ENCODE results near the gene ORMDL2.

The ORMDL2 gene

DNA sequence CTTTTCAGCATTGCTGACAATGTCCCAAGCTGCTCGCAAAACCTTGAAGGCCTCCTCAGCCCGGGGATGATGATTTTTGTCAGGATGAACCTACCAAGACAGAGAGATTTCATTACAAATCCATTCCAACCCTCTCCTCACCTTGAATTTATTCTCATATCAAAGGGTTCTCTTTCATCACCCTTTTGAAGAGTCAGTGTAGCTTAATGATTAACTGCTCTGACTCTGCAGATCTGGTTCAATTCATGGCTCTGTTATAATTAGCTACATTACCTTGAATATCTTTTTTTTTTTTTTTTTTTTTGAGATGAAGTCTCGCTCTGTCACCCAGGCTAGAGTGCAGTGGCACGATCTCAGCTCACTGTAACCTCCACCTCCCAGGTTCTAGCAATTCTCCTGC lies 5.6 kb downstream of the ORMDL2 start:
- Histone ChIP-seq H3K4me1 (ENCODE audit: control insufficient read depth in 2 of 2, insufficient read depth in 1 of 2, low read depth in 1 of 2, low read length in 2 of 2) (peaks cover 3 to 12% of the 10 kb centered on the region in 2 donors), H3K14ac (ENCODE audit: low read length) (no peak overlapping the region)
- no peak for DNase-seq (ENCODE audit: low spot score)

DNA sequence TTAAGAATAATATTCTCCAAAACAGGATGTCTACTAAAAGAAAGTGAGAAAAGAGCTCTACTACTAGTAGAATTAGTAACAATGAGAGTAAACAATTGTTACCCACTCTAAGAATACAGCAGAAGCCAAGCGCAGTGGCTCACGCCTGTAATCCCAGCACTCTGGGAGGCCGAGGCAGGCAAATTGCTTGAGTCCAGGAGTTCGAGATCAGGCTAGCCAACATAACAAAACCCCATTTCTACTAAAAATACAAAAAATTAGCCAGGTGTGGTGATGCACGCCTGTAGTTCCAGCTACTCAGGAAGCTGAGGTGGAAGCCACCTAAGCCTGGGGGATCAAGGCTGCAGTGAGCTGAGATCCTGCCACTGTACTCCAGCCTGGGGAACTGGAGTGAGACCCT lies 6.9 kb downstream of the ORMDL2 start:
- H4K91ac ChIP-seq (ENCODE audit: low read depth, low read length, poor library complexity) = no peak overlapping the region
- H3K9ac ChIP-seq (ENCODE audit: low read depth, low read length, poor library complexity) = no peak overlapping the region
- no peak overlapping the region for H3K4me3 ChIP-seq (ENCODE audit: low read length in 2 of 2)
- H3K4me2 ChIP-seq (ENCODE audit: insufficient read depth, low read length, poor library complexity, severe bottlenecking) = no peak overlapping the region
- peaks cover 5% of the 10 kb centered on the region for H3K79me1 ChIP-seq (ENCODE audit: low read depth, low read length)
- H3K27ac ChIP-seq (replicated peaks; ENCODE audit: low read length) = no peak overlapping the region
- H3K14ac ChIP-seq (ENCODE audit: low read length) = no peak overlapping the region
- H3K4me1 ChIP-seq (ENCODE audit: control insufficient read depth in 2 of 2, insufficient read depth in 1 of 2, low read depth in 1 of 2, low read length in 2 of 2) = peaks cover 3 to 9% of the 10 kb centered on the region in 2 donors
- H3K23ac ChIP-seq (ENCODE audit: low read depth, low read length, poor library complexity) = no peak overlapping the region
- H2BK12ac ChIP-seq (ENCODE audit: low read length) = no peak overlapping the region
- H2BK15ac ChIP-seq (ENCODE audit: low read length) = no peak overlapping the region
- no peak overlapping the region for H2BK5ac ChIP-seq (ENCODE audit: low read length)
- no peak overlapping the region for H3K18ac ChIP-seq (ENCODE audit: low read length)
- no peak overlapping the region for H2AFZ ChIP-seq (ENCODE audit: low read length)
- H3K36me3 ChIP-seq (replicated peaks in 1 of 2; ENCODE audit: control insufficient read depth in 2 of 2, insufficient read depth in 2 of 2, low read length in 2 of 2) = peaks cover 26 to 81% of the 10 kb centered on the region in 2 donors
- no peak overlapping the region for H2BK120ac ChIP-seq (ENCODE audit: low read depth, low read length)
- WGBS, 2 donors (ENCODE audit: extremely low coverage in 2 of 2, insufficient read length in 2 of 2, insufficient replicate concordance in 1 of 2) = no CpG with 5 or more reads among the region's 5 CpGs
- H3K27me3 ChIP-seq (ENCODE audit: control insufficient read depth in 3 of 3, insufficient read depth in 3 of 3, low read depth in 1 of 3, low read length in 3 of 3) = no peaks in the 10 kb centered on the region
- H2AK5ac ChIP-seq (ENCODE audit: low read depth, low read length) = no peak overlapping the region
- DNase-seq (ENCODE audit: low spot score) = no peak
- H3K4ac ChIP-seq (ENCODE audit: low read length) = no peak overlapping the region
- no peaks in the 10 kb centered on the region for H3K9me3 ChIP-seq (replicated peaks in 1 of 2; ENCODE audit: control insufficient read depth in 2 of 2, insufficient read depth in 1 of 2, low read depth in 1 of 2, low read length in 2 of 2)
- H4K8ac ChIP-seq (ENCODE audit: low read depth, low read length) = no peak overlapping the region

More for the DNA sequence above, 5.6 kb downstream of the ORMDL2 start:
- Histone ChIP-seq H4K91ac (ENCODE audit: low read depth, low read length, poor library complexity) (no peak overlapping the region), H3K23ac (ENCODE audit: low read depth, low read length, poor library complexity) (no peak overlapping the region), H2BK5ac (ENCODE audit: low read length) (no peak overlapping the region), H2AFZ (ENCODE audit: low read length) (no peak overlapping the region), H3K9me3 (replicated peaks in 1 of 2; ENCODE audit: control insufficient read depth in 2 of 2, insufficient read depth in 1 of 2, low read depth in 1 of 2, low read length in 2 of 2) (no peaks in the 10 kb centered on the region), H2BK120ac (ENCODE audit: low read depth, low read length) (no peak overlapping the region), H3K79me1 (ENCODE audit: low read depth, low read length) (peaks cover 7% of the 10 kb centered on the region), H3K36me3 (replicated peaks in 1 of 2; ENCODE audit: control insufficient read depth in 2 of 2, insufficient read depth in 2 of 2, low read length in 2 of 2) (peaks cover 30 to 93% of the 10 kb centered on the region in 2 donors), H3K4ac (ENCODE audit: low read length) (no peak overlapping the region), H3K18ac (ENCODE audit: low read length) (no peak overlapping the region), H2BK15ac (ENCODE audit: low read length) (no peak overlapping the region), H3K9ac (ENCODE audit: low read depth, low read length, poor library complexity) (no peak overlapping the region), H3K4me2 (ENCODE audit: insufficient read depth, low read length, poor library complexity, severe bottlenecking) (no peak overlapping the region), H3K27ac (replicated peaks; ENCODE audit: low read length) (no peak overlapping the region), H2AK5ac (ENCODE audit: low read depth, low read length) (no peak overlapping the region), H3K27me3 (ENCODE audit: control insufficient read depth in 3 of 3, insufficient read depth in 3 of 3, low read depth in 1 of 3, low read length in 3 of 3) (no peaks in the 10 kb centered on the region), H4K8ac (ENCODE audit: low read depth, low read length) (no peak overlapping the region), H2BK12ac (ENCODE audit: low read length) (no peak overlapping the region), H3K4me3 (ENCODE audit: low read length in 2 of 2) (no peak overlapping the region)
- WGBS, 2 donors (ENCODE audit: extremely low coverage in 2 of 2, insufficient read length in 2 of 2, insufficient replicate concordance in 1 of 2) = no CpG with 5 or more reads among the region's 4 CpGs

DNA sequence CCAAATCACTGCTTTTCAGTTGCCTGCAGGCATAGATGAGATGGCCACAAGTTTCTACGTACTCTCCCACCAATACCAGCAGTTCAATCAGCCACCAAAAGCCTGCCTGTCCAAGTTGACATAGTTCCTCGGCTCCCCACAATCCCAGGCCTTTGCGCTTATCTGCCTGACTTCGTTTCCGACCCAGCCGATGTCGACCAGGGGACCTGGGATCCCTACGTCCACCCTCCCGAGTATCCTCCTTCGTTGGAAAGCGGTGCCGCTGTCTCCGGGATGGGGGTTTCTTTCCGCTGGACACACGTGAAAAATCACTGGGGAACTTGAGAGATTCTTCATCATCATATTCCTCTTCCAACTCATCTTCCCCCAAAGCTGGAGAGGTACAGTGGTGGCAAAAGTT lies 10.0 kb downstream of the ORMDL2 start:
- Histone ChIP-seq H3K27me3 (ENCODE audit: control insufficient read depth in 3 of 3, insufficient read depth in 3 of 3, low read depth in 1 of 3, low read length in 3 of 3) (no peaks in the 10 kb centered on the region), H2AK5ac (ENCODE audit: low read depth, low read length) (no peak overlapping the region), H4K91ac (ENCODE audit: low read depth, low read length, poor library complexity) (no peak overlapping the region), H3K18ac (ENCODE audit: low read length) (no peak overlapping the region), H4K8ac (ENCODE audit: low read depth, low read length) (no peak overlapping the region), H3K4me3 (ENCODE audit: low read length in 2 of 2) (no peak overlapping the region), H3K4me2 (ENCODE audit: insufficient read depth, low read length, poor library complexity, severe bottlenecking) (no peak overlapping the region), H2BK5ac (ENCODE audit: low read length) (no peak overlapping the region), H2BK15ac (ENCODE audit: low read length) (no peak overlapping the region), H2AFZ (ENCODE audit: low read length) (no peak overlapping the region), H3K9me3 (replicated peaks in 1 of 2; ENCODE audit: control insufficient read depth in 2 of 2, insufficient read depth in 1 of 2, low read depth in 1 of 2, low read length in 2 of 2) (no peaks in the 10 kb centered on the region), H3K23ac (ENCODE audit: low read depth, low read length, poor library complexity) (no peak overlapping the region), H2BK12ac (ENCODE audit: low read length) (no peak overlapping the region), H3K36me3 (replicated peaks in 1 of 2; ENCODE audit: control insufficient read depth in 2 of 2, insufficient read depth in 2 of 2, low read length in 2 of 2) (peaks cover 7 to 51% of the 10 kb centered on the region in 2 donors), H3K27ac (replicated peaks; ENCODE audit: low read length) (no peak overlapping the region), H3K9ac (ENCODE audit: low read depth, low read length, poor library complexity) (no peak overlapping the region), H2BK120ac (ENCODE audit: low read depth, low read length) (no peak overlapping the region), H3K4ac (ENCODE audit: low read length) (no peak overlapping the region), H3K4me1 (ENCODE audit: control insufficient read depth in 2 of 2, insufficient read depth in 1 of 2, low read depth in 1 of 2, low read length in 2 of 2) (peaks cover 7 to 17% of the 10 kb centered on the region in 2 donors), H3K14ac (ENCODE audit: low read length) (no peak overlapping the region), H3K79me1 (ENCODE audit: low read depth, low read length) (peaks cover 5% of the 10 kb centered on the region)
- WGBS, 2 donors (ENCODE audit: extremely low coverage in 2 of 2, insufficient read length in 2 of 2, insufficient replicate concordance in 1 of 2) = no CpG with 5 or more reads among the region's 15 CpGs
- DNase-seq (ENCODE audit: low spot score) = no peak

DNA sequence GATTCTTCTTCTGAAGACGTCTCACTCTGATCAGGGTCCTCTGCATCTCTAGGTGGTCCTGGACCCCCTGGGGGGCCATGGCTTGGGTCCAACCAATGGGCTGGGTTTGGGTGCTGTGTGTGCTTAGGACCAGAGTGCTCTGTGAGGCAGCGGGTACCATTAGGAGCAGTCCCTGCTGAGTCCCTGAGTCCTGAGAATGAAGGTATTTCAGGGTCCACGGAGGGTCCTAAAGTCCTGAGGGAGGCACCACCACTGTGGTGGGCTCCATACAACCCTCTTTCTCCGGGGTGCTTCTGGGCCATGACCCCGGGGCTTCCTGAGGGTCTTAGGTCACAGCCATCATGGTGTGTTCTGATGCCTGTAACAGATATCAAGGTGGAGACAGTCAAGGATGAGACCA lies 10.5 kb downstream of the ORMDL2 start:
- H3K36me3 ChIP-seq (replicated peaks in 1 of 2; ENCODE audit: control insufficient read depth in 2 of 2, insufficient read depth in 2 of 2, low read length in 2 of 2) = peaks cover 2 to 46% of the 10 kb centered on the region in 2 donors
- no peak overlapping the region for H4K8ac ChIP-seq (ENCODE audit: low read depth, low read length)
- no peak overlapping the region for H3K27ac ChIP-seq (replicated peaks; ENCODE audit: low read length)
- H2AK5ac ChIP-seq (ENCODE audit: low read depth, low read length) = no peak overlapping the region
- no peak for DNase-seq (ENCODE audit: low spot score)
- no CpG with 5 or more reads among the region's 5 CpGs for WGBS, 2 donors (ENCODE audit: extremely low coverage in 2 of 2, insufficient read length in 2 of 2, insufficient replicate concordance in 1 of 2)
- no peak overlapping the region for H3K4ac ChIP-seq (ENCODE audit: low read length)
- H3K4me3 ChIP-seq (ENCODE audit: low read length in 2 of 2) = peak overlapping the region in 1 of 2 donors; percentile 63
- H2BK120ac ChIP-seq (ENCODE audit: low read depth, low read length) = no peak overlapping the region
- peaks cover 5% of the 10 kb centered on the region for H3K79me1 ChIP-seq (ENCODE audit: low read depth, low read length)
- no peak overlapping the region for H2BK15ac ChIP-seq (ENCODE audit: low read length)
- peak overlapping the region; percentile 65 for H3K14ac ChIP-seq (ENCODE audit: low read length)
- H2BK12ac ChIP-seq (ENCODE audit: low read length) = no peak overlapping the region
- no peaks in the 10 kb centered on the region for H3K9me3 ChIP-seq (replicated peaks in 1 of 2; ENCODE audit: control insufficient read depth in 2 of 2, insufficient read depth in 1 of 2, low read depth in 1 of 2, low read length in 2 of 2)
- no peak overlapping the region for H3K9ac ChIP-seq (ENCODE audit: low read depth, low read length, poor library complexity)
- H3K23ac ChIP-seq (ENCODE audit: low read depth, low read length, poor library complexity) = no peak overlapping the region
- no peak overlapping the region for H2BK5ac ChIP-seq (ENCODE audit: low read length)
- peaks cover 7 to 17% of the 10 kb centered on the region in 2 donors for H3K4me1 ChIP-seq (ENCODE audit: control insufficient read depth in 2 of 2, insufficient read depth in 1 of 2, low read depth in 1 of 2, low read length in 2 of 2)
- H3K18ac ChIP-seq (ENCODE audit: low read length) = no peak overlapping the region
- H3K27me3 ChIP-seq (ENCODE audit: control insufficient read depth in 3 of 3, insufficient read depth in 3 of 3, low read depth in 1 of 3, low read length in 3 of 3) = no peaks in the 10 kb centered on the region
- H4K91ac ChIP-seq (ENCODE audit: low read depth, low read length, poor library complexity) = no peak overlapping the region
- no peak overlapping the region for H2AFZ ChIP-seq (ENCODE audit: low read length)
- H3K4me2 ChIP-seq (ENCODE audit: insufficient read depth, low read length, poor library complexity, severe bottlenecking) = no peak overlapping the region
